ENCODE results near the gene ATG16L2. TPM values are rescaled to one million over a fixed set of nuclear protein-coding genes. Genes with fewer than 3 reads are reported as not detected.

Gene ATG16L2
- total and polyA plus RNA-seq, 10 of the 15 experiments (the other 5 are each of a cell fraction or from before 2014, with no cell fraction given) = 1.9 to 67.7 (median 30.4) TPM

- Histone ChIP-seq H3K36me3 (ENCODE audit: control insufficient read depth in 2 of 2, insufficient read depth in 2 of 2, low read length in 1 of 2) (no peaks in the 10 kb centered on the region), H4K20me1 (ENCODE audit: control insufficient read depth, insufficient read depth) (no peaks in the 10 kb centered on the region), H3K9ac (ENCODE audit: control insufficient read depth, insufficient read depth, low read length) (no peak overlapping the region), H3K4me2 (ENCODE audit: control insufficient read depth, insufficient read depth) (no peak overlapping the region), H3K79me2 (ENCODE audit: control insufficient read depth, insufficient read depth, low read length) (no peaks in the 10 kb centered on the region), H3K4me3 (no peak overlapping the region), H3K27me3 (replicated peaks in 1 of 2; ENCODE audit: control insufficient read depth in 2 of 2, insufficient read depth in 2 of 2, low read length in 1 of 2) (no peaks in the 10 kb centered on the region), H2AFZ (ENCODE audit: control insufficient read depth, low read depth, low read length) (no peak overlapping the region), H3K27ac (ENCODE audit: control insufficient read depth, insufficient read depth) (no peak overlapping the region), H3K4me1 (ENCODE audit: control insufficient read depth, insufficient read depth, low read length) (no peaks in the 10 kb centered on the region), H3K9me3 (replicated peaks; ENCODE audit: control insufficient read depth, insufficient read depth, low read length) (no peaks in the 10 kb centered on the region)
- FAIRE-seq (no peak), ATAC-seq (no peak), DNase-seq (ENCODE audit: low read depth, low spot score) (no peak)
- ChIA-PET RAD21 (ENCODE audit: unreplicated experiment) (no interaction called here), CTCF (interaction anchor here (0.9 kb wide), 1 partner anchor 9 kb away, joined by 3 read pairs; no protein-coding TSS in a partner anchor), SMC1A (ENCODE audit: uncharacterized antibody, unreplicated experiment) (interaction anchor here (0.6 to 1.4 kb wide), 3 partner anchors 10 to 407 kb away, joined by 3 to 4 read pairs (median 4); no protein-coding TSS in a partner anchor), POLR2A (no interaction called here)
- intact Hi-C loops (cut with micrococcal nuclease; ENCODE audit: unreplicated experiment) (no loop called here), in situ Hi-C loops (cut with MboI) (no loop called here)
- TF ChIP-seq RAD51 (IDR thresholded peaks at IDR 0.05) (no peak), TCF7 (IDR thresholded peaks at IDR 0.05; ENCODE audit: borderline replicate concordance) (no peak), USF2 (IDR thresholded peaks at IDR 0.05; ENCODE audit: borderline replicate concordance, low read depth, low read length) (no peak), TARDBP (IDR thresholded peaks at IDR 0.05; ENCODE audit: borderline replicate concordance) (no peak), SRF (IDR thresholded peaks at IDR 0.05; ENCODE audit: low read depth in 2 of 2, low read length in 2 of 2) (no peak)
- BruUV-seq (replicated peaks) = no TSS peak
- WGBS (ENCODE audit: insufficient coverage, insufficient replicate concordance, low lambda C conversion rate, missing lambda C conversion rate) = 74% methylated on average over 12 of the region's 12 CpGs
Measured at GRCh38 chr11:72772059-72772458, 42.2 kb upstream of the ATG16L2 start.

- Histone ChIP-seq H4K20me1 (ENCODE audit: control insufficient read depth, insufficient read depth) (no peaks in the 10 kb centered on the region), H3K79me2 (ENCODE audit: control insufficient read depth, insufficient read depth, low read length) (no peaks in the 10 kb centered on the region), H3K27ac (ENCODE audit: control insufficient read depth, insufficient read depth) (no peak overlapping the region), H3K4me3 (no peak overlapping the region), H3K27me3 (replicated peaks in 1 of 2; ENCODE audit: control insufficient read depth in 2 of 2, insufficient read depth in 2 of 2, low read length in 1 of 2) (no peaks in the 10 kb centered on the region), H3K4me2 (ENCODE audit: control insufficient read depth, insufficient read depth) (no peak overlapping the region), H3K9ac (ENCODE audit: control insufficient read depth, insufficient read depth, low read length) (no peak overlapping the region), H2AFZ (ENCODE audit: control insufficient read depth, low read depth, low read length) (no peak overlapping the region), H3K36me3 (ENCODE audit: control insufficient read depth in 2 of 2, insufficient read depth in 2 of 2, low read length in 1 of 2) (no peaks in the 10 kb centered on the region), H3K9me3 (replicated peaks; ENCODE audit: control insufficient read depth, insufficient read depth, low read length) (no peaks in the 10 kb centered on the region), H3K4me1 (ENCODE audit: control insufficient read depth, insufficient read depth, low read length) (no peaks in the 10 kb centered on the region)
- ATAC-seq (no peak), DNase-seq (ENCODE audit: low read depth, low spot score) (no peak), FAIRE-seq (no peak)
- ChIA-PET SMC1A (ENCODE audit: uncharacterized antibody, unreplicated experiment) (no interaction called here), POLR2A (interaction anchor here (0.6 kb wide), 1 partner anchor 845 kb away, joined by 3 read pairs; no protein-coding TSS in a partner anchor), RAD21 (ENCODE audit: unreplicated experiment) (no interaction called here), CTCF (interaction anchor here (0.9 kb wide), 1 partner anchor 48 kb away, joined by 3 read pairs; no protein-coding TSS in a partner anchor)
- TF ChIP-seq NR2F1 (conservative IDR thresholded peaks at IDR 0.05) = no peak
- no peak for TF ChIP-seq BRCA1 (IDR thresholded peaks at IDR 0.05; ENCODE audit: low read depth, low read length)
- TF ChIP-seq GATAD2B (conservative IDR thresholded peaks at IDR 0.05; ENCODE audit: low read depth) = no peak
- TF ChIP-seq FOS (IDR thresholded peaks at IDR 0.05; ENCODE audit: borderline replicate concordance, extremely low read depth, insufficient read length) = no peak
- TF ChIP-seq KAT2A (conservative IDR thresholded peaks at IDR 0.05; ENCODE audit: control insufficient read depth, low read depth, low read length) = no peak
- no peak for TF ChIP-seq ZNF622 (IDR thresholded peaks at IDR 0.05)
- no peak for TF ChIP-seq SP1 (IDR thresholded peaks at IDR 0.05; ENCODE audit: low read depth, low read length)
- no peak for TF ChIP-seq TBL1XR1 (IDR thresholded peaks at IDR 0.05; ENCODE audit: low read depth, low read length)
- no peak for TF ChIP-seq ZSCAN29 (IDR thresholded peaks at IDR 0.05)
- BruUV-seq (replicated peaks) = no TSS peak
- in situ Hi-C loops (cut with MboI) = no loop called here
- intact Hi-C loops (cut with micrococcal nuclease; ENCODE audit: unreplicated experiment) = no loop called here
- 60% methylated on average over 5 of the region's 5 CpGs for WGBS (ENCODE audit: insufficient coverage, insufficient replicate concordance, low lambda C conversion rate, missing lambda C conversion rate)
Measured at GRCh38 chr11:72773291-72773690, 40.9 kb upstream of the ATG16L2 start.
